GM12874 (cell line): ENCODE data around the gene NTM.

Experiments used
- CTCF ChIP-seq: IDR thresholded peaks from 2 replicates; pipeline ENCODE4 v1.5.1; 2011; ENCODE audit warnings: low read depth, mild to moderate bottlenecking, control low read depth, low read length, moderate library complexity; ENCODE audit not compliant: insufficient read depth

Gene NTM

GRCh38 chr11:131533149-131533548 is 162.7 kb downstream of the NTM start:
- TF ChIP-seq CTCF = no peak

GRCh38 chr11:131533998-131534397 is 163.6 kb downstream of the NTM start:
- no peak for TF ChIP-seq CTCF

GRCh38 chr11:131534611-131535010 is 164.2 kb downstream of the NTM start:
- no peak for TF ChIP-seq CTCF

GRCh38 chr11:131536159-131536558 is 165.7 kb downstream of the NTM start:
- TF ChIP-seq CTCF = no peak

- TF ChIP-seq CTCF = no peak
Measured at GRCh38 chr11:131537196-131537595, 166.8 kb downstream of the NTM start.

- no peak for TF ChIP-seq CTCF
Measured at GRCh38 chr11:131537748-131538147, 167.3 kb downstream of the NTM start.

GRCh38 chr11:131538322-131538721 is 167.9 kb downstream of the NTM start:
- no peak for TF ChIP-seq CTCF

GRCh38 chr11:131540676-131541075 is 170.3 kb downstream of the NTM start:
- TF ChIP-seq CTCF = no peak
